GM21367 (cell line): ENCODE measurements around the gene RHEB.

ENCODE experiments used
- ATAC-seq: cut with Tn5 transposase; IDR thresholded peaks from one replicate; pipeline ENCODE4 v1.9.1; 2021; ENCODE audit not compliant: unreplicated experiment

The RHEB gene

DNA sequence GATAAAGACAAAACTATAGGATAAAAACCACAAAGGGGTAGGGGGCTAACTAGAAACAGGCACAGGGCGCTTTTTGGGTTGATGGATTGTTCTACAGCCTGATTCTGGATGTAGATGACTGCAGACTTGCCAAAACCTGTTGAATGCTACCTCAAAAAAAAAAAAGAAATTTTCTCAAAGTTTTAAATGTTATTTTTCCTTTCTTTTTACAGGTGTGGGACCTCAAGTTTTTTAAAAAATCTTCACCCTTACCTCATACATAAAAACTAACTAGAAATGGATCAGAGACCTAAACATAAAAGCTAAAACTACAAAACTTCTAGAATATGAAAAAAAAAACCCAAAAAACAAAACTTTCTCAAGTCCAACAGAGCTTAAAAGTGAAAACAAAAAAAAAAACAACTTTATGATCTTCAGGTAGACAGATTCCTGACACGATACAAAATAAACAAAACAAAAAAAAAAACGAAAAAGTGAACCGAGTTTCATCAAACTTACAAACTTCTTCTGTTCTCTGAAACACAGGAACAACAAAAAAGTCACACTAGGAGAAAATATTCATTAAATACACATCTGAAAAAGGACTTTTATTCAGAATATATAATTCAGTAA lies 14.9 kb downstream of the RHEB start:
- ATAC-seq: no peak

DNA sequence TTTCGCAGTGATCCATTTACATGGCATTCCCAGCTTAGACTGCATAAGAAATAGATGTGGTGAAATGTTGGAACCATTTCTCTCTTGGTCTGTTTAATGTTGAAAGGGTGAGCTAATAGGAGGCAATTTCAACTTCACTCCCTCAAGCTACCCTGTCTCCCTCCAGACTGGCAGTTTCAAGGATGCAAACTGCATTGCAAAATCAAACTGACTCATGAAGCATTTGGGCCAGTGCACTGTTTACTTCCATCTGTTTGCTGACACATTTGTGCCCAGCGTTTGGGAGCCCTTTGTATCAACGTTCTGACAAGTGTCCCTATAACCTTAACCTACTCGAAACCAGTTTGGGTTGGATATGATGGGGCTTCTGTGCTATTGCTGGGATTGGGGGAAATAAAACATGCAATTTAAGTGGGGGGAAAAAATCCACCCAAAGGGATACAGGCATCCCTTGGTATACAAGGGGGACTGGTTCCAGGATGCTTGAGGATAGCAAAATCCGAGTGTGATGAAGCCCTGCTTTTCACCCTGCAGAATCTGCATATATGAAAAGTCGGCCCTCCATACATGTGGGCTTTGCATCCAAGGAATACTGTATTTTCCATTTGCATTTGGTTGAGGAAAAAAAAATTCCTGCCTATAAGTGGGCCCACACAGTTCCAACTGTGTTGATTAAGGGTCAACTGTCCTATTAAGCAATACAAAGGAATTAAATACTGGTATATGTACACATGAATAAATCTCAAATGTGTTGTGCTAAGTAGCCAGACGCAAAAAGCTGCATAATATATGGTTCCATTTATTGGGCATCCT lies 15.6 kb downstream of the RHEB start:
- no peak for ATAC-seq

DNA sequence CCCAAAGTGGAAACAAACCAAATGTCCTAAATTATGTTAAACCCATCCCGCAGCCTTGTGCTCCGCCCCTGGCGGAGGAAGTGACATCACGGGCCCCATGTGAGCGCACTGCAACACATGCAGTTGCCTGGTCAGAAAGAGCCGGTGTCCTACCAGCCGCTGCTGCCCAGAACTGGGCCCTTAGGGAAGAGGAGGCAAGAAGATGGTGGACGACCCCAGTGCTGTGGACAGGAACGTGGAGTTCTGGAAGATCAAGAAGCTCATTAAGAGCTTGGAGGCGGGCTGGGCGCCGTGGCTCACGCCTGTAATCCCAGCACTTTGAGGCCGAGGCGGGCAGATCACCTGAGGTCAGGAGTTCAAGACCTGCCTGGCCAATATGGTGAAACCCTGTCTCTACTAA lies 18.0 kb downstream of the RHEB start:
- ATAC-seq: no peak

DNA sequence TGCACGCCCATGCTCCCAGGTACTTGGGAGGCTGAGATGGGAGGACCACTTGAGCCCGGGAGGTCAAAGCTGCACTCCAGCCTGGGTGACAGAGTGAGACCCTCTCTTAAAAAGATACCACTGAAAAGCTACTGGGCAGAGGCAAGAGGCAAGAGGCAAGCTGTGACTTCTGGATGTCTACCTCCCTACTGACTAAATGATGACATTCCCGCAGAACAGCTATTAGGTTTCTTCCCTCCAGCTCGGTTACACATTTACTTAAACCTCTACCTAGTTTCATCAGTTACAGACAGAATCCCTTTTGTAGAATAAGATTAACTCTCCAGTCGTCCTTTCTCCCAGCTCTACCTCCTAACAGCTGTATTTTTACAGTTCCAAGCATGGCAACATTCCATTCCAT lies 21.2 kb downstream of the RHEB start:
- no peak for ATAC-seq

DNA sequence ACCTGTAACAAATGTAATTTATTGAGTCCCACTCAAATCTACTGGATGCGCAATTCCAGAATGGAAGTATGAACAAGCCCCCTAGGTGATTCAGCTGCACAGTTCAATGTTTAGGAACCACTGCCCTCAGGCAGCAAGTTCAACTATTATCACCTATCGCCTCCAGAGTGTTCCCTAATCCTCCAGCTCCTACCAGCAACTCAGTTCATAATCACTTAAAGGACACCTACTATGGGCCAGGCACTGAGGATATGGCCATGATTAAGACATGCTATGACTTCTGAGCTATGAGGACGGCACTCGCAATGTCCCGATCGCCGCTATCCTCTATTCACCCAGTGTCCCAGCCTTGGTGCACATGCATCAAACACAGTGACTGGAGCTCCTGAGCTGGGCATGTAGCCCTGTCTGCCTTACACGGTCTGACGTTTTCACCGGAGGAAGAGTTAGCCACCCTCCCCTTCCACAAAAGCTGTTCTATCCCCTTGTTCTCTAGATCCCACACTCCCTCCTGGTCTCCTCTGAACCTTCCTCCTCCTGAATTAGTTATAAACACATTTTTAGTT lies 22.3 kb downstream of the RHEB start:
- ATAC-seq: no peak

DNA sequence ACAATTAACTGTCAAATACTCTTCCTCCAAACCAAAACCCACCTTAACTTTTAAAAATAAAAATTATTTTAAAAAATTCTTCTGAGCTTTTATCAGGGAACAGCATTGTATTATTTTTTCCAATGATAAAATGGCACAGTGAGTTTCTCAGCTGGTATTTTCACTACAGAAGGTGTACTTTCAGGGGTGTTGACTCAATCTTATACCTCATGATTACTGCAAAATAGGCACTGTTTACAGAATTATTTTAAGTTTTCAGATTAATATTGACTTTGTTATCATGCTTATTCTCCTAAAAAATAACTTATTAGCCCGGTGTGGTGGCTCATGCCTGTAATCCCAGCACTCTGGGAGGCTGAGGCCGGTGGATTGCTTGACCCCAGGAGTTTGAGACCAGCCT lies 24.3 kb downstream of the RHEB start:
- ATAC-seq: no peak

DNA sequence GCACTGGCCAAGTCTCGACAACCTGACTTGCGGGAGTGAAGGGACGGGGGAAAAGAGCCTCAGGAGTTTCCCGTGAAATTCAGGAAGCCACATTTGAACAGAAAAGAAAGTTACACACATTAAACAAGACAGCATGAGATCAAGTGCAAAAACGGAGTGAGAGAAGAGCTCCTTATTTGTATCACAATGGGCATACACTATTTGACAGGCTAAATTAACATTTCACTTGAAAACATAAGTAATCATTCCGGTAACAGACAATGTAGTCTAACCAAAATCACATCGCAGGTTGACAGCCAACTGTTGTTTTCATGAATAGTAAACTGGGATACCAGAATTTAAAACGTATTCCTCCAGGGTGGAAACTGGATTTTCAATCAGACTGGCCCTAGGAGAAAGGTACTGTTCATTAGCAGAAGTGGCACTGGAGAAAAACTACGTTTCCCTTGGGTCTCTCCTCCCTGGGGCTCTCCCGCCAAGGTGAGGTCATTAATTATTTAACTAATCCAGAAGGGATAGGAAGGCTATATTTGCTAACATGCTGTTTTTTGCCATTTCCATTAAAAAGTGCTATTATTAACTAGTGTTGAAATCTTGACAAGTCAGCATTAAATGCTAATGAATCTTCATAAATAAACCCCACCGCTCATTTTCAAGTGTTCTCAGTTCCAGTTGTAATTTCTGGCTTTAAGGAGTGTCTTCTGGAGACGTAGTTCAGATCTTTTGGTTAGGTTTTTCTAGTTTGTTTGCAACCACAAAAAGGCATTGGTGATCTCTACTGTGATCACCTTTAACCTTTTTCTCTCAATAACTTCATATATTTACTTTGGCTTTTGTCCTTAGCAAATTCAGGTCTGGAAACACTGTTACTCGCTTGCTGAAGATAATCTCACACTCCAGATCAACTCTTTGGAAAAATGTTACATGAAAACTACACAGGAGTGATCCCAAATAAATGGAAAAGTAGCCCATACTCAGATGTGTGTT lies 25.1 kb downstream of the RHEB start:
- no peak for ATAC-seq

DNA sequence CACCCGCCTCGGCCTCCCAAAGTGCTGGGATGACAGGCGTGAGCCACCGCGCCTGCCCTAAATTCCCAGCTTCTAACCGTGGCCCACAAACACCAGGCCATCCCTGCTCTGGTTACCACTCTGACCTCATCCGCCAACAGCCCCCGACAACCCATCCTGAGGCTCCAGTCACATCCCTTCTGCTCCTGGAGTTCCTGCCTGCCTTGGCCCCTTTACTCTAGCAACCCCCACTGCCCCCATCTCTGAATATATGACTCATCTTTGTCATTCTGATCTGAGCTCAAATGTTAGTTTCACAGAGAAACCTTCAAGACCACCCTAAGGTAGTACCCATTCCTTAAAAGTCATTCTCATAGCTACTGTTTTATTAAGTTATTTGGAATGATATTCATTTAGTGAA lies 26.6 kb downstream of the RHEB start:
- no peak for ATAC-seq

DNA sequence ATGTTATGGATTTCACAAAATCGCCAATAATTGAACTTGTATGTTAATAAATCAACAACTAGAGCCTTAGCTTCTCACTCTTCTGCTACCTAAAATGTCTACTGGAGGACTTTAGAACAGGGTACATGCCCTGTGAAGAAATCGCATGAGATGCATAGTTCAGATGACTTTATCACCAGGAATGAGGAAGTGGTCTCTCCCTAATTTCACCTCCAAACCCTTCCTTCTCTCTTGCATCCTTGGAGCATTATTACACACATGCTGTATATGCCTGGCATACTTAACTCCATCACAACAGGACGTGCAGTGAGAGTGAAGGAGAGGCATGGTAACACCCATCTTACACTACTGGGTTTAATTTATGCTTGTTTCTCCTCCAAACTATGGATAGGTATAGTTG lies 27.8 kb downstream of the RHEB start:
- no peak for ATAC-seq

DNA sequence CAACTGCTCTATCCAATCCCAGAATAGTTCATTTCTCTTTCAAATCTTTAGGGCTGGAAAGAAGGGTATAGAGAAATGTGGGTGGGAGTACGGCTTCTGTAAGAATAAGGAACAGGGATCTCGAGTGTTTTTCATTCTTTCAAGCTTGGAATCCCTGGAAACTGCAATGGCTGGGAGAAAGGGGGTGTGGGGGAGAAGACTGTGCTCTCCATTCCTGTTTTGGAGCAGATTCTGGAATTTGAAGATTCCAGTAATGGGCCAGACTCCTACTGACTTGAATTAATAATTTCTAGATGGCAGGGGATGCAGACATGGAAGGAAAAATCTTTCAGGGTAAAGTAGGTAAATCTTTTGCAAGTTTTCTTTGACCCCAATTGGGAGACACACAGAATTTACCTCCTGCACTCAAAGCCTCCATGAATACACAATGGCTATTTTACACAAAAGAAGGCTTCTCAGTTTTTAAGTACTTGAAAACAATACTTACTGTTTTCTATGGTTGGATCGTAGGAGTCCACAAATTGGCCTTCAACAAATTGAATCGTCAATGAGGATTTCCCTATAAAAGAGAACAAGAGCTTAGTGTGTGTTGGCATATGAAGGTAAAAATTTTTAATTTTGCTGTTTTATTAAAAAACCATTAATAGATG lies 29.1 kb downstream of the RHEB start:
- ATAC-seq: no peak

DNA sequence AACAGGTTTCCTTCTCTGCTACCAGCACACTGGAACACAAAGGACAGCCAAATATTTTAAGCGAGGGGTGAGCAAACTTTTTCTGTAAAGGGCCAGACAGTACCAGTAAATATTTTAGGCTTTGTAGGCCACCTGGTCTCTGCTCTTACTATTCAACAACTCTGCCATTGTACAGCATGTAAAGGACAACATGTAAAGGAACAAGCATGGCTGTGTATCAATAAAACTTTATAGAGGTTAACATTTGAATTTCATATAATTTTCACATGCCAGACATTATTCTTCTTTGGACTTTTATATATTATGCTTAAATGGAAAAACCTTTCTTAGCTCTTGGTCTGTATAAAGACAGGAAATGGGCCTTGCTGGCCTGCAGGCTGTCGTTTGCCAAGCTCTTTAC lies 30.2 kb downstream of the RHEB start:
- ATAC-seq: no peak

DNA sequence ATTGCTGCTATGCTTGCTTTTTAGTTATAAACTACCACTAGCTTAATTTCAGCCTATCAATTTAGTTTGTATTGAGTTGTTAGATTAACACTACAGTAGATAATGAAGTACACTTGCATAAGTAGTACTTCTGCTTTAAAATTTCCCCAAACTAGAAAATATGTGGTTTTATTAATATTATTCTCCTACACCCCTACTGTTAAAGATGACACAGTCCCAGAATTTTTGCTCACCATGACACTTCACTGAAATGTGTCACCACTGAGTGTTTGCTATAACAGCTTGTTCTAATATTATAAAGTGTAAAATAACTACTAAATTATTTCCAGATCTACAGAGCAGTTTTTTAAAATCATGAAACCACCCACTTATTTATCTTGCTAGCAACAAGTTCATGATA lies 31.6 kb downstream of the RHEB start:
- ATAC-seq: no peak

DNA sequence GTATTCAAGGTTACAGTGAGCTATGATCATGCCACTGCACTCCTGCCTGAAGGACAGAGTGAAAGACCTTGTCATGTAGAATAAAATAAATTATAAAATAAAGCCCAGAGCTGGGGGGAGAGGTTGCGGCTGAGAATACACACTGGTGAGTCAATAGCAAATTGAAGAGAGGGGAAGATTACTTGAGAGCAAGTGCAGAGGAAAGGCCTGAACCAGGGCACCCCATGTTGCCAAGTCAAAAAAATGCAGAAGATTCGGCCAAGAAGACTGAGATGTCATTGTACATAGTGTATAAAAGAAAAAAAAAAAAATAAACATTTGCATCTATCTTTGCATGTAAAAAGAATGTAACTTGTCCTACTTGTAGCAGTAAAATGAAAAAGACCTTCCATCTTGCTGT lies 32.5 kb downstream of the RHEB start:
- ATAC-seq: no peak

DNA sequence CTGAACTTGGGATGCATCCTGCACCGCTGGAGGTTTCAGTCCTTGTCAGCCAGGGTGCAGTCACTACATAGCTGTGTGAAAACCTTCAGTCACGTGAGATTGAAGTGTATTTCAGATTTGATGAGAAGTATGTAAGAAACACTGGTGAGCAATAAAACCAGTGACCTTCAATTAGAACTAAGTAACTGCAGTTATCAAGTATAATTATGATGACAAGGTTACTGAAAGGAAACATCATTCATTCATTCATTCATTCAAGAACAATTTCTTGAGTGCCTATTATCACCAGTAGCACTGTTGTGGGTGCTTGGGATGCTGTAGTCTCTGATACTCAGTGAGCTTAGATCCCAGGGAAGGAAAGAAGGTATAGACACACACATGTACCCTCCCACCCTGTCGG lies 33.6 kb downstream of the RHEB start:
- no peak for ATAC-seq

DNA sequence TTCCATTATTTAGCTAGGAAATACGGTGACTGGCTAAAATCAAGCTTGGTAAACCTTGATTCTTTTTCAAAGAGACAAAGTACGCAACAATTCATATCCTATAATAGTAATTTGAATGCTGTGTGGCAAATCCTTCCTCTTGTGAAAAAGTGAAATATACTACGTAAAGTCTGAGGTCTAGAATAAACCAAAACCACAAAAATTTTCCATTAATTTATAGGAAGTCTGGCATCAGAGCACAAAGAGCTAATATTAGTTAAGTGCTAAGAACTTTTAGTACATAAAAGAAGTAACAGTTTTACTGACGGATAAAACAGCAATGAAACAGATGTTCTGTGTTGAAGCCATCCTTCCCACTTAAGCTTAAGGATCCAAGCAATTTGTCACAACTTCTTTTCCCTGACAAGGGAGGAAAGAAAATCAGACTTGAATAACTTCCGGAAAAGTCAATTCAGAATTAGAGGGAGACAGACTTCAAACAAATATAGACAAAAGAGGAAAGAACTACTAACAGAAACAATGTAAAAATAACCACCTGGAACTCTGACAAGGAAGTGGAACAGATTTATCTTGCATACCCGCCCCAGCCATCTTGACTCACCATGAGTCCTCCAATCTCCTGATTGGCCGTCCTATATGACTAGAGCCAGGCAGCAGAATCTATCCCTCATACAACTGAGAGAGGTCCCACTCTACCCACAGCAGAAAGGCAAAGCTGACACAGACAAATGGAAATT lies 34.6 kb downstream of the RHEB start:
- ATAC-seq: no peak

DNA sequence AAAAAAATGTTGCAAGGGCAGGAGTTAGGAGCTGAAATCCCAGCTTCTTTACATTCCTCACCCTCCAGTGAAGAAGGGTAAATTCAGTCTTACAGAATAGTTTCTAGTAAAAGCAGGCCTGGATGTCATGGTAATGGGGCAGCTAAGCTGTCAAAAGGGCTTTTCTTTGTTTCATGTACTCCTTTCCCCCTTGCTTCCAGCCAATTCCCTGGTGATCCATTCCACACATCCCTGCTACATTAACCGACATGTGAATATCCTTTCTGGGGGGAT lies 36.0 kb downstream of the RHEB start:
- ATAC-seq: no peak

DNA sequence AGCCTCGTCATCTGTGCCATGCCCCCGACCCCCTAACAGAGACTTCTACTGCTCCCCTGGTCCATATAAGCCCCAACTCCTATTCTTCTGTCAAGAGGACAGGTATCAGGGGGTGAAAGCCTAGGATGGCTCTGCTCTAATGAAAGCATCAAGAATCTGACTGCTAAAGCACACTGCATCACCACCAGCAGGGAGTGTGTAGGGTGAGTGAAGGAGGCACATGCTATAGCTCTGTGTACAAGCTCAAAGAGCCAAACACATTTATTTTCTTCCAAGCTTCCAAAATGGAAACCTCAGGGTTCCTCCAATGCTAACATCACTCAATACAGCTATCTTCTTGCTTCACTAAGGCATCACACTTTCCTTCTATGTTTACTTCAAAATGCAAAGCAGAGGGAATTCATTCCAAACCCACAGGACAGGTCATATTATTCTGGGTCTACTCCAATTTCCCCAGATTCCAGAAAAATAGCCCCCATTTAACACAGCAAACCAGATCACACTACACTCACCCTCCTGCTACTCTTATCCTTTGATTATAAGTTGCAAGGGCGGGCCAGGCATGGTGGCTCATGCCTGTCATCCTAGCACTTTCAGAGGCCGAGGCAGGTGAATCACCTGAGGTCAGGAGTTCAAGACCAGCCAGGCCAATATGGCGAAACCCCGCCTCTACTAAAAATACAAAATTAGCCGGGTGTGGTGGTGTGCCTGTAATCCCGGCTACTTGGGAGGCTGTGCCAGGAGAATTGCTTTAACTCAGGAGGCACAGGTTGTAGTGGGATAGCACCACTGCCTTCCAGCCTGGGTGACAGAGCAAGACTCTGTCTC lies 36.6 kb downstream of the RHEB start:
- ATAC-seq: no peak

DNA sequence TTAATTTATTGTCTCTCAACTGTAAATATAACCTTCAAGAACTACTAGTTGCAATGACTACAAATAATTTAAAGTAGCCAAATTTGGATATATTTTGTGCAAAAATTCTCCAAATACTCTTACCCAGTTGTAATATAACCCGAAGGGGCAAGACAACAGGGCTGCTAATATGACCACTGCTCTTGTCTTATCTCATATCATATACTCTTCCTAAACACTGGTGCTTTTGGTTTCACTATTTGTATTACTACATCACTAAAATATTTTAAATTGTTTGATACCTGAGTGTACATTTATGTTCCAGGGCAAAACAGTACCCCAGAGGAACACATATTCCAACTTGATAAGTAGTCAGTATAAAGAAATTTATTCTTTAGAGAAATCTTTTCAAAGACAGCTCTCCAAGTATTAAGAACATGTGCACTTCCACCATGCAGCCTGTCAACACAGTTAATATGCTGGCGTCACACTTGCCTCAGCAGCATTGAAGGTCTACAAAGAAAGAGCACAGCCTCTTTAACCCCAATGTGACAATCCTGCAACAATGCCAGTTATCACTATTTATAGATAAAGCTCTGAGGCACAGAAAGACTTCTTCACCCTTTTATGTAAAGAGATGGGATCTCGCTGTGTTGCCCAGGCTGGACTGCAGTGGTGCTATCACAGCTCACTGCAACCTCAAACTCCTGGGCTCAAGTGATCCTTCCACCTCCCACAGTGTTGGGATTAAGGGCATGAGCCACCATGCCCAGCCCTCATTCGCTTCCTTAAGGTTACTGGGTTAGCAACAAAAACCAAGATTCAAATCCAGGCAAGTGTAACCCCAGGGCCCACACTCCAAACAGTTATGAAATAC lies 37.8 kb downstream of the RHEB start:
- ATAC-seq: no peak

DNA sequence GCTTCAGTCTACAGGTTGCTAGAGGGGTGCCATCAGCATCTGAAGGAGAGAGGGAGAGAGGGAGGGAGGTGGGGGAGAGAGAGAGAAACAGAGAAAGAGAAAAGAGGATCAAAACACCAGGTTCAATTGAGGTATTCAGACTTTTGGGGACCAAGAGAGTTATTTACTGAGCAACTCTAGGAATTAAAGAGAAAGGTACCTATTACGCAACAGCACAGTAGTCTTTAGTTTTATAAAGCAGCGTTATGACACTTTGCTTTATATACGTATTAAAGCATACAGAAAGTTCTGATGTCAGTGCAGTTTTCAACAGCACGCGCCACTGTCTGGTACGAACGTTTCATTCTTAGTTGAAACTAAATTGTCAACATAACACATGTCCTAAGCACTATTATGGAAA lies 41.8 kb downstream of the RHEB start:
- ATAC-seq: no peak
